Measurements from ENCODE around the gene CPA1. TPM values are rescaled to one million over a fixed set of nuclear protein-coding genes. Genes with fewer than 3 reads are reported as not detected.

Gene CPA1
- total and polyA plus RNA-seq, 10 of the 15 experiments (the other 5 are each of a cell fraction or from before 2014, with no cell fraction given): 8.0 TPM; not detected in 9

DNA sequence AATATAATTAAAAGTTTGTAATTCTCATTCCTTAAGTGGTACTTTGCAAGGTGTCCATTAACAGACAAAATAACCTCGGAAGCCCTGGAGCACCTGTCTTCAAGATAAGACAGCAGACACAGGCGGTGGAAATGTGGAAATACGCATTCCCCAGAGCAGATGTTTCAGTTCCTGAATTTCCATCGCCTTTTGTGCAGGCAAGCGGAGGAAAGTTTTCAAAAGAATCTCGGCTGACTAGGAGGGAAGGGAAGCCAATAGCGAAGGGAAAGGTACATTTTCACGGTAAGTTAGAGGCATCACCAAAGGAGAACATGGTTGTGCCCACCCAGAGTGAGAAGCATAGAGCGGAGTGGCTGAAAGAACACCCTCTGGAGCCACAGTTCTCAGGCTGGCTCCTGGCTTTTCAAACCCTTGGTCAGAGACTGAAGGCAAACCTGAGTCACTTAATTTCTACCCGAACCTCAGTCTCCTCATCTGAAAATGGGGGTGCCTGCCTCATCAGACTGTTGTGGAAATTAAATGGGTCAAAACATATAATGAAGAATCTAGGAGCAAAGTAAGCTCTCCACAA lies 13.6 kb downstream of the CPA1 start (continued):
- TF ChIP-seq, protein P1, sequence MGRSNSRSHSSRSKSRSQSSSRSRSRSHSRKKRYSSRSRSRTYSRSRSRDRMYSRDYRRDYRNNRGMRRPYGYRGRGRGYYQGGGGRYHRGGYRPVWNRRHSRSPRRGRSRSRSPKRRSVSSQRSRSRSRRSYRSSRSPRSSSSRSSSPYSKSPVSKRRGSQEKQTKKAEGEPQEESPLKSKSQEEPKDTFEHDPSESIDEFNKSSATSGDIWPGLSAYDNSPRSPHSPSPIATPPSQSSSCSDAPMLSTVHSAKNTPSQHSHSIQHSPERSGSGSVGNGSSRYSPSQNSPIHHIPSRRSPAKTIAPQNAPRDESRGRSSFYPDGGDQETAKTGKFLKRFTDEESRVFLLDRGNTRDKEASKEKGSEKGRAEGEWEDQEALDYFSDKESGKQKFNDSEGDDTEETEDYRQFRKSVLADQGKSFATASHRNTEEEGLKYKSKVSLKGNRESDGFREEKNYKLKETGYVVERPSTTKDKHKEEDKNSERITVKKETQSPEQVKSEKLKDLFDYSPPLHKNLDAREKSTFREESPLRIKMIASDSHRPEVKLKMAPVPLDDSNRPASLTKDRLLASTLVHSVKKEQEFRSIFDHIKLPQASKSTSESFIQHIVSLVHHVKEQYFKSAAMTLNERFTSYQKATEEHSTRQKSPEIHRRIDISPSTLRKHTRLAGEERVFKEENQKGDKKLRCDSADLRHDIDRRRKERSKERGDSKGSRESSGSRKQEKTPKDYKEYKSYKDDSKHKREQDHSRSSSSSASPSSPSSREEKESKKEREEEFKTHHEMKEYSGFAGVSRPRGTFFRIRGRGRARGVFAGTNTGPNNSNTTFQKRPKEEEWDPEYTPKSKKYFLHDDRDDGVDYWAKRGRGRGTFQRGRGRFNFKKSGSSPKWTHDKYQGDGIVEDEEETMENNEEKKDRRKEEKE (IDR thresholded peaks at IDR 0.05): no peak

- Histone ChIP-seq H3K9ac (ENCODE audit: control insufficient read depth, insufficient read depth, low read length) (no peak overlapping the region), H3K27me3 (replicated peaks in 1 of 2; ENCODE audit: control insufficient read depth in 2 of 2, insufficient read depth in 2 of 2, low read length in 1 of 2) (no peaks in the 10 kb centered on the region), H3K9me3 (replicated peaks; ENCODE audit: control insufficient read depth, insufficient read depth, low read length) (no peaks in the 10 kb centered on the region), H3K27ac (ENCODE audit: control insufficient read depth, insufficient read depth) (no peak overlapping the region), H3K4me3 (no peak overlapping the region), H3K36me3 (ENCODE audit: control insufficient read depth in 2 of 2, insufficient read depth in 2 of 2, low read length in 1 of 2) (0 out of 4 replicates have a peak, but pooled peaks cover 0 to 4% of the 10 kb centered on the region in 2 experiments), H3K79me2 (ENCODE audit: control insufficient read depth, insufficient read depth, low read length) (no peaks in the 10 kb centered on the region), H4K20me1 (ENCODE audit: control insufficient read depth, insufficient read depth) (no peaks in the 10 kb centered on the region), H2AFZ (ENCODE audit: control insufficient read depth, low read depth, low read length) (peak overlapping the region; percentile 33), H3K4me2 (ENCODE audit: control insufficient read depth, insufficient read depth) (no peak overlapping the region), H3K4me1 (ENCODE audit: control insufficient read depth, insufficient read depth, low read length) (peaks cover 15% of the 10 kb centered on the region)
- intact Hi-C loops (cut with micrococcal nuclease; ENCODE audit: unreplicated experiment): no loop called here
- DNase-seq (ENCODE audit: low read depth, low spot score): no peak
- ChIA-PET CTCF (interaction anchor here (0.6 kb wide), 1 partner anchor 46 kb away, joined by 4 read pairs; the partner anchor contains the start of gene CEP41), RAD21 (ENCODE audit: unreplicated experiment) (no interaction called here), SMC1A (ENCODE audit: uncharacterized antibody, unreplicated experiment) (no interaction called here), POLR2A (interaction anchor here (0.6 kb wide), 1 partner anchor 323 kb away, joined by 3 read pairs; no protein-coding TSS in a partner anchor)
- no TSS peak for BruUV-seq (replicated peaks)
- peak; percentile 44; the same call in 1 of the 2 replicates for TF ChIP-seq RUNX3 (IDR thresholded peaks at IDR 0.05; ENCODE audit: low read length)
- TF ChIP-seq TCF7 (IDR thresholded peaks at IDR 0.05; ENCODE audit: borderline replicate concordance): no peak
- no peak for TF ChIP-seq POU2F2 (IDR thresholded peaks at IDR 0.05; ENCODE audit: borderline replicate concordance, low read depth, low read length)
- no peak for TF ChIP-seq TAF1 (IDR thresholded peaks at IDR 0.05; ENCODE audit: borderline replicate concordance, low read depth, low read length)
- in situ Hi-C loops (cut with MboI): no loop called here
- no peak for FAIRE-seq
- ATAC-seq: peak; percentile 57
- 92% methylated on average over 7 of the region's 7 CpGs for WGBS (ENCODE audit: insufficient coverage, insufficient replicate concordance, low lambda C conversion rate, missing lambda C conversion rate)
Observed at GRCh38 chr7:130394421-130395195, 14.3 kb downstream of the CPA1 start.
